ENCODE results near the gene KCNA3. TPM values are rescaled to one million over a fixed set of nuclear protein-coding genes. Genes with fewer than 3 reads are reported as not detected.

Gene KCNA3
- total and polyA plus RNA-seq, 2 of the 8 experiments (the other 6 are each of a cell fraction or from before 2014, with no cell fraction given): 0.95 to 1.1 TPM

DNA sequence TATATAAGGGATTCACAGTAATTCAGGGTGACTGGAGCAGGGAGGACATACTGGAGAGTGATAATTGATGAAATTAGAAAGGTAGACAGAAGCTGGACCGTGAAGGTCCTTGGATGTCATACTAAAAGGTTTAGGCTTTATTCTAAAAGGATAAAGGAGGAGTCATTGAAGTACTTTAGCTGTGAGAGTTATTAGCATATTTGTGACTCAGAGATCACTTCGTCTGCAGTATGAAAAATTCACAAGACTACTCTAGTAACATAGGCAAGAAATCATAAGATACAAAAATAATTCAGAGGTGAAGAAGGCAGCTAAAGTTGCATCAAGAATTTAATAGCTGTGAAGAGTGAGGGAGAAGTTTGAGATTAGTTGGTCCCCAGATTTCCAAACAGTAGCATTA, 26.3 kb downstream of the KCNA3 start:
- Histone ChIP-seq H3K23me2 (ENCODE audit: low read depth, low read length) (no peaks in the 10 kb centered on the region), H3K79me2 (ENCODE audit: control insufficient read depth in 1 of 2, insufficient read depth in 2 of 2, low read length in 2 of 2) (no peaks in the 10 kb centered on the region), H3K36me3 (ENCODE audit: control insufficient read depth in 2 of 4, insufficient read depth in 4 of 4, low read length in 3 of 4) (no peaks in the 10 kb centered on the region), H3K9ac (replicated peaks in 1 of 4; ENCODE audit: extremely low read depth in 1 of 4, low read depth in 3 of 4, low read length in 3 of 4) (no peak overlapping the region), H4K20me1 (replicated peaks in 1 of 2; ENCODE audit: control insufficient read depth in 1 of 2, insufficient read depth in 2 of 2, low read length in 2 of 2) (no peaks in the 10 kb centered on the region), H2AFZ (ENCODE audit: low read length) (no peak overlapping the region), H4K91ac (replicated peaks; ENCODE audit: insufficient read length, low read length) (no peak overlapping the region), H3K56ac (replicated peaks; ENCODE audit: insufficient read length, low read depth, low read length) (no peak overlapping the region), H3K27ac (ENCODE audit: low read depth, low read length) (no peak overlapping the region), H2BK15ac (ENCODE audit: low read length) (no peak overlapping the region), H3K9me3 (ENCODE audit: insufficient read depth in 2 of 2, low read depth in 1 of 2, low read length in 1 of 2) (no peaks in the 10 kb centered on the region), H3K27me3 (replicated peaks in 1 of 4; ENCODE audit: control insufficient read depth in 3 of 4, extremely low read depth in 1 of 4, insufficient read depth in 3 of 4, low read length in 3 of 4) (no peaks in the 10 kb centered on the region), H3K4me1 (replicated peaks in 1 of 4; ENCODE audit: control insufficient read depth in 3 of 4, insufficient read depth in 4 of 4, low read length in 3 of 4) (no peaks in the 10 kb centered on the region), H2BK120ac (replicated peaks; ENCODE audit: low read depth, low read length) (no peak overlapping the region), H4K8ac (ENCODE audit: extremely low read depth, insufficient read depth, low read length) (no peak overlapping the region), H3K4me3 (ENCODE audit: extremely low read depth in 1 of 4, insufficient read depth in 2 of 4, low read depth in 3 of 4, low read length in 4 of 4) (no peak overlapping the region), H3K14ac (ENCODE audit: insufficient read length) (no peak overlapping the region), H3K79me1 (ENCODE audit: low read depth, low read length) (no peaks in the 10 kb centered on the region), H2BK20ac (ENCODE audit: low read length) (no peak overlapping the region), H3K18ac (ENCODE audit: extremely low read depth, low read length) (no peak overlapping the region), H2AK5ac (ENCODE audit: low read depth, low read length) (no peak overlapping the region), H2BK12ac (ENCODE audit: low read depth, low read length) (no peak overlapping the region), H3K23ac (ENCODE audit: insufficient read length) (no peak overlapping the region), H3K4ac (replicated peaks; ENCODE audit: insufficient read length, low read depth, low read length) (no peak overlapping the region), H4K5ac (ENCODE audit: insufficient read length, low read depth, low read length) (no peak overlapping the region), H2BK5ac (ENCODE audit: low read depth, low read length) (no peak overlapping the region), H3K4me2 (ENCODE audit: insufficient read depth in 1 of 2, low read depth in 2 of 2, low read length in 2 of 2) (no peak overlapping the region)
- CTCF ChIA-PET (ENCODE audit: partially characterized antibody): interaction anchor here (0.6 to 10.8 kb wide), 8 partner anchors 10 to 594 kb away, joined by 3 to 79 read pairs (median 4); no protein-coding TSS in a partner anchor
- POLR2A ChIA-PET (ENCODE audit: partially characterized antibody): no interaction called here
- WGBS, 2 experiments (ENCODE audit: extremely low coverage in 1 of 2, insufficient coverage in 1 of 2, insufficient read length in 1 of 2, insufficient replicate concordance in 2 of 2, low coverage in 1 of 2, low lambda C conversion rate in 2 of 2, missing lambda C conversion rate in 1 of 2): 77% methylated on average over 2 of the region's 2 CpGs; no CpG with 5 or more reads in 1 of the 2 experiments
- DNase-seq (ENCODE audit: low read depth in 1 of 2, low spot score in 2 of 2): no peak
- no peak for FAIRE-seq
- TF ChIP-seq CREB1 (IDR thresholded peaks at IDR 0.05) (no peak), KDM4A (IDR thresholded peaks at IDR 0.05; ENCODE audit: low read depth, low read length, severe bottlenecking) (no peak), JUND (IDR thresholded peaks at IDR 0.05; ENCODE audit: low read length) (no peak), EP300 (IDR thresholded peaks at IDR 0.05; ENCODE audit: borderline replicate concordance in 1 of 2, low read depth in 2 of 2, low read length in 2 of 2) (no peak), CTBP2 (IDR thresholded peaks at IDR 0.05; ENCODE audit: borderline replicate concordance, insufficient read depth, insufficient read length, low read length) (no peak), RAD21 (IDR thresholded peaks at IDR 0.05 in 1 of 2, conservative IDR thresholded peaks at IDR 0.05 in 1 of 2; ENCODE audit: low read depth in 2 of 2, low read length in 2 of 2) (no peak), CBX8 (IDR thresholded peaks at IDR 0.05; ENCODE audit: borderline replicate concordance, low read depth, low read length) (no peak), NRF1 (IDR thresholded peaks at IDR 0.05; ENCODE audit: low read depth, low read length) (no peak), SP1 (IDR thresholded peaks at IDR 0.05; ENCODE audit: low read depth, low read length) (no peak), BRCA1 (IDR thresholded peaks at IDR 0.05; ENCODE audit: low read depth, low read length) (no peak), TCF12 (IDR thresholded peaks at IDR 0.05; ENCODE audit: low read depth, low read length) (no peak), TEAD4 (IDR thresholded peaks at IDR 0.05; ENCODE audit: low read depth, low read length) (no peak), TBP (IDR thresholded peaks at IDR 0.05; ENCODE audit: low read depth, low read length) (no peak), HDAC6 (IDR thresholded peaks at IDR 0.05; ENCODE audit: low read depth, low read length) (no peak), RFX5 (IDR thresholded peaks at IDR 0.05; ENCODE audit: borderline replicate concordance, low read depth, low read length) (no peak)
